A549 (cell line): ENCODE measurements around the gene GRIK4.

Experiments
- CHD2 ChIP-seq: fragments of 150-350 bp; IDR thresholded peaks from 2 replicates; pipeline ENCODE4 v1.6.1; 2014; ENCODE audit warnings: low read length; ENCODE audit not compliant: partially characterized antibody
- EP300 ChIP-seq, 2 experiments: fragments of >200 bp; sonication (Bioruptor Twin); formaldehyde crosslinking; IDR thresholded peaks; 2 replicates in 1 of 2; 3 replicates in 1 of 2; pipeline ENCODE4 v1.6.1; 2016 to 2017
- HOXB5 ChIP-seq: fragments of 250-450 bp; sonication (Bioruptor Pico); IDR thresholded peaks from 2 replicates; pipeline ENCODE4 v1.5.0; 2020; ENCODE audit warnings: mild to moderate bottlenecking, moderate library complexity
- JUNB ChIP-seq: fragments of >200 bp; sonication (Bioruptor Twin); formaldehyde crosslinking; IDR thresholded peaks from 2 replicates; pipeline ENCODE4 v1.6.1; 2016
- NPAS2 ChIP-seq: fragments of 250-450 bp; sonication (Bioruptor Pico); IDR thresholded peaks from 2 replicates; pipeline ENCODE4 v1.8.0; 2022; ENCODE audit warnings: mild to moderate bottlenecking, moderate library complexity, borderline replicate concordance
- RAD21 ChIP-seq, 2 experiments: fragments of >200 bp in 1 of 2; sonication (Bioruptor Twin) in 1 of 2; formaldehyde crosslinking in 1 of 2; IDR thresholded peaks in 1 of 2; conservative IDR thresholded peaks in 1 of 2; 2 replicates in 1 of 2; 3 replicates in 1 of 2; pipeline ENCODE4 v1.6.1; 2012 to 2018; ENCODE audit warnings: inconsistent platforms in 1 of 2
- RFX5 ChIP-seq: fragments of 450-650 bp; IDR thresholded peaks from 2 replicates; pipeline ENCODE4 v1.7.1; 2014; ENCODE audit warnings: antibody characterized with exemption, mild to moderate bottlenecking, moderate library complexity
- SMC3 ChIP-seq: fragments of >200 bp; sonication (Bioruptor Twin); formaldehyde crosslinking; IDR thresholded peaks from 3 replicates; pipeline ENCODE4 v1.6.1; 2018; ENCODE audit warnings: inconsistent platforms
- ZFP36 ChIP-seq: fragments of 450-650 bp; IDR thresholded peaks from 2 replicates; pipeline ENCODE4 v1.6.1; 2014; ENCODE audit warnings: borderline replicate concordance; ENCODE audit not compliant: partially characterized antibody
- TF ChIP-seq, protein P1 (sequence below): fragments of >200 bp; sonication (Bioruptor Twin); formaldehyde crosslinking; IDR thresholded peaks from 3 replicates; pipeline ENCODE4 v1.5.1; 2016

- TF ChIP-seq, protein P1, sequence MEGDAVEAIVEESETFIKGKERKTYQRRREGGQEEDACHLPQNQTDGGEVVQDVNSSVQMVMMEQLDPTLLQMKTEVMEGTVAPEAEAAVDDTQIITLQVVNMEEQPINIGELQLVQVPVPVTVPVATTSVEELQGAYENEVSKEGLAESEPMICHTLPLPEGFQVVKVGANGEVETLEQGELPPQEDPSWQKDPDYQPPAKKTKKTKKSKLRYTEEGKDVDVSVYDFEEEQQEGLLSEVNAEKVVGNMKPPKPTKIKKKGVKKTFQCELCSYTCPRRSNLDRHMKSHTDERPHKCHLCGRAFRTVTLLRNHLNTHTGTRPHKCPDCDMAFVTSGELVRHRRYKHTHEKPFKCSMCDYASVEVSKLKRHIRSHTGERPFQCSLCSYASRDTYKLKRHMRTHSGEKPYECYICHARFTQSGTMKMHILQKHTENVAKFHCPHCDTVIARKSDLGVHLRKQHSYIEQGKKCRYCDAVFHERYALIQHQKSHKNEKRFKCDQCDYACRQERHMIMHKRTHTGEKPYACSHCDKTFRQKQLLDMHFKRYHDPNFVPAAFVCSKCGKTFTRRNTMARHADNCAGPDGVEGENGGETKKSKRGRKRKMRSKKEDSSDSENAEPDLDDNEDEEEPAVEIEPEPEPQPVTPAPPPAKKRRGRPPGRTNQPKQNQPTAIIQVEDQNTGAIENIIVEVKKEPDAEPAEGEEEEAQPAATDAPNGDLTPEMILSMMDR, result no peak
- TF ChIP-seq EP300 (IDR thresholded peaks at IDR 0.05), result no peak
- no peak for TF ChIP-seq RFX5
- TF ChIP-seq NPAS2 (CRISPR knock-in tag), result no peak
- no peak for TF ChIP-seq RAD21 (conservative IDR thresholded peaks at IDR 0.05 in 1 of 2, IDR thresholded peaks at IDR 0.05 in 1 of 2)
- TF ChIP-seq CHD2, result no peak
- TF ChIP-seq HOXB5, result no peak
- no peak for TF ChIP-seq JUNB
- no peak for TF ChIP-seq SMC3
- no peak for TF ChIP-seq ZFP36
These were observed 54.6 kb downstream of the GRIK4 start for GRCh38 chr11:120566176-120566575.
